H1 (cell line): Measurements from ENCODE around the gene GPC1. TPM values are rescaled to one million over a fixed set of nuclear protein-coding genes. Genes with fewer than 3 reads are reported as not detected.

Experiments used
- EGR1 ChIP-seq: IDR thresholded peaks from 2 replicates; pipeline ENCODE4 v1.6.1; 2011; ENCODE audit warnings: low read depth, low read length, borderline replicate concordance
- MAX ChIP-seq: IDR thresholded peaks from 2 replicates; pipeline ENCODE4 v1.6.1; 2012; ENCODE audit warnings: inconsistent platforms
- NANOG ChIP-seq: IDR thresholded peaks from 2 replicates; pipeline ENCODE4 v1.6.1; 2011; ENCODE audit warnings: low read length, low read depth, mild to moderate bottlenecking, inconsistent platforms; ENCODE audit not compliant: insufficient read depth, poor library complexity, severe bottlenecking
- POLR2AphosphoS5 ChIP-seq: IDR thresholded peaks from 2 replicates; pipeline ENCODE4 v1.6.1; 2011; ENCODE audit warnings: low read depth, low read length
- SIRT6 ChIP-seq: IDR thresholded peaks from one replicate; pipeline ENCODE4 v1.7.1; 2012; ENCODE audit warnings: low read length, inconsistent platforms
- SRF ChIP-seq: IDR thresholded peaks from 2 replicates; pipeline ENCODE4 v1.6.1; 2011; ENCODE audit warnings: mild to moderate bottlenecking, low read depth, low read length, moderate library complexity
- polyA plus RNA-seq, 7 experiments: library from polyadenylated mRNA; depleted of rRNA in 3 of 7; stranded (reverse) in 5 of 7; unstranded in 2 of 7; fragments of >200 nt in 5 of 7; fragments of 200-250 nt in 2 of 7; gene quantifications; 1 replicate in 5 of 7; 2 replicates in 1 of 7; 4 replicates in 1 of 7; pipeline versions ENCODE4 v1.2.1 to v1.2.3, GENCODE V29; 2011 to 2013; ENCODE audit warnings: missing spikeins in 2 of 7, mixed read lengths in 2 of 7
- total RNA-seq: library from RNA; stranded (reverse); fragmentation: NEBNext Ultra II Directional; extraction: Animal tissue kit (Norgen Biotek cat#: 25700); gene quantifications from 2 replicates; pipeline ENCODE4 v1.2.1, GENCODE V29; 2021

The GPC1 gene
- total and polyA plus RNA-seq, 2 of the 8 experiments (the other 6 are each of a cell fraction or from before 2014, with no cell fraction given) = 21.9 to 28.3 TPM

GRCh38 chr2:240399419-240400324 lies 35.8 kb upstream of the GPC1 start (continued):
- TF ChIP-seq NANOG (no peak), EGR1 (no peak), MAX (no peak), SIRT6 (no peak), SRF (no peak), POLR2AphosphoS5 (no peak)
